Measurements from ENCODE around the gene CFC1.
"Not testable (repeated sequence)": the region's sequence is repeated elsewhere in the genome, so short reads cannot be mapped to it uniquely, and the experiment has no call there.

The CFC1 gene

DNA sequence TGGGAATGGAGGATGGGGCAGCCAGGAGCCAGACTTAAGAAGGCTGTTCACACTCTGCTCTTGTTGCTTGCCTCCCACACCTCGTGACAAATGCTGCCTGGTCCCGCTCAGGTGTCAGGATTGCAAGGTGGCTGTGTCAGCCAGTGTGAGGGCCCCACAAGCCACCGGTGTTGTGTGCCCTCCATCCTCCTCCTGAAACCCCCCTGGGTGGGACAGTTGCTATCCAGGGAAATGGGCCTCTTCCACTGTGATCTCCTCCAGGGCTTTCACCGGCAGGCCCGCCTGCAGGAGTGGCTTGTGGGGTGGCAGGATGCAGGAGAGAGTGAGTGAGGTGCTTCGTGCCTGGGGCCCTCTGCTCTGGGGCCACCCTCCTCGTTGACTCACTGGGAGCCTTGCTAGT lies 16.4 kb downstream of the CFC1 start:
- not testable (repeated sequence) for DNase-seq

DNA sequence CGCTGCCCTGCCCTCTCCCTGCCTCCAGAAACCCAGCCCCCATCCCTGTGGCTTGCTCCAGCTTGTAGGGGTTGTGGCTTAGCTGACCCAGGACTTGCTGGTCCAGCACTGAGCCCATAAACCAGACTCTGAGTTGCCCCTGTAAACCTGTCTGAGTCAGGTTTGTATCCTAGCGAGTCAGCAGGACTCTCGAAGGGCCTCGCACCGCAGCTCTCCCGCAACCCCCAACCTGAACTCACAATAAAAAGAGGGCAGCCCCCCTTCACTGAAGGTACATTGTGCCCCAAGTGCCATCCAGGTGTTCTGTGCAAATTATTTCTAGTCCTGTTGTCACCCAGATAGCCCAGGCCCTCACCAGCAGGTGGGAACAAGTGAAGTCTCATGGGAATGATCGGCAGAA lies 17.9 kb downstream of the CFC1 start:
- DNase-seq: not testable (repeated sequence)

DNA sequence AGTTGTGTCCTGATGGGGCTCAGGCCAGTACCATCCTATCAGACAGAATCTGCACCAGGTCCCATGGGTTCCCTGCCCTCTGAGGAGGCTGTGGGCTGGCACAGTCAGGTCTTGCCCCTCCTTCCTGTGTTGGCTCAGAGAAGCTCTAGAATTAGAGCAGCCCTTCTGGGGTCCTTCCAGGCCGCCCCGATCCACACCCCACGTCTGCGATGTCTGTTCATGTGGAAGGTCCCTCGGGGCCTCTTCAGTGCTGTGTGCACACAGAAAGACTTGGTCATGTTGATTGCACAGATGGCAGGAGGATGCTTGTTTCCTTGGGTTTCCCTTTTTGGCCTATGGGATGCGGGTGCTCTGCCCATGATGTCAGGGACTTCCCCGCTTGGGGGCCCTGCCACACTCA lies 20.3 kb downstream of the CFC1 start:
- not testable (repeated sequence) for DNase-seq

DNA sequence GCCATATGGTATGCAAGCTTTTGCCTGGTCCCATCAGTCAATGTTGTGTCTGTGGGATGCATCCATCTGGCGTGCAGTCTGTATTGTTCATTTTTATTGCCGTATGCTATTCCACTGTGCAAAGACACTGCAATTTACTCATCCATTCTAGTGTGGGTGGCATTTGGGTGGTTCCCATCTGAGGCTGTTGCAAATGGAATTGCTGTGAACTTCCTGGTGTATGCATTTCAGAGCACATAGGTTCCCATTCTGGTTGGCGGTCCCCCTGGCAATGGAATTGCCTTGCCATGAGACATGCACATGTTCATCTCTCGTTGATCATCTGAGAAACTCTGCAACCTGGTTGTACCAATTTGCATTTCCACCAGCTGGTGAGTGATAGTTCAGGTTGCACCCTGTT lies 21.8 kb downstream of the CFC1 start:
- not testable (repeated sequence) for DNase-seq

DNA sequence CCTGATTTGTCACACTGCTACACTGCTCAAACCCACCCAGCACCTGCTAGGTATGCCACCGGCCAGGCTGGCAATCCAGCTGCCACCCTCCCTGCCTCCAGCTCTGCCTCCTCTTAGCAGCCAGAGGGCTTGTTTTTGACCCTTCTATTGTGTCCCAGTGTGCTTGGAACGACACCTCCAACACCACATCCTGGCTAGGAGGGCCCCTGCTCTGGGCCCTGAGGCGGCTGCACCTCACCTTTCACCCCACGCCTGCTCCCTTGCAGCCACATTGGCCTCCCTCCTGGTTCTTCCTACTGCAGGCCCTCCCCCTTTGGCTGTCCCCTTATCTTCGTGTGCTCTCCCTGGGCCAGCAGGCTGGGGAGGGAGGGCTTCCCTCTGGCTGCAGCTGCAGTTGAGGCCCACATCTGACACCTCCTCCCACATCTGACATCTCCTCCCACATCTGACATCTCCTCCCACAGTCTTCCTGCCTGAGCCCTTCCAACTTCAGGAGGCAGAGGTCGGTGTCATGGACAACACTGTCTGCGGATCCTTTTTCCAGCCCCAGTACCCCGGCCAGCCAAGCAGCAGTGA lies 23.1 kb downstream of the CFC1 start:
- not testable (repeated sequence) for DNase-seq

DNA sequence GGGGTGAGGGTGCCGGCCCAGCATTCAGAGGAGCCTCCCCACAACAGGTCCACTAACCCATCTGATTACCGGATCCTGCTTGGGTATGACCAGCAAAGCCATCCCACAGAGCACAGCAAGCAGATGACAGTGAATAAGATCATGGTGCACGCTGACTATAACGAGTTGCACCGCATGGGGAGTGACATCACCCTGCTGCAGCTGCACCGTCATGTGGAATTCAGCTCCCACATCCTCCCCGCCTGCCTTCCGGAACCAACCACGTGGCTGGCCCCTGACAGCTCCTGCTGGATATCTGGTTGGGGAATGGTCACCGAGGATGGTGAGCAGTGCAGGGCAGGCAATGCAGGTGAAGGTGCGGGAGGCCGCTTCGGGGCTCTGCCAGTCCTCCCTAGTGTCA lies 25.1 kb downstream of the CFC1 start:
- DNase-seq: not testable (repeated sequence)

DNA sequence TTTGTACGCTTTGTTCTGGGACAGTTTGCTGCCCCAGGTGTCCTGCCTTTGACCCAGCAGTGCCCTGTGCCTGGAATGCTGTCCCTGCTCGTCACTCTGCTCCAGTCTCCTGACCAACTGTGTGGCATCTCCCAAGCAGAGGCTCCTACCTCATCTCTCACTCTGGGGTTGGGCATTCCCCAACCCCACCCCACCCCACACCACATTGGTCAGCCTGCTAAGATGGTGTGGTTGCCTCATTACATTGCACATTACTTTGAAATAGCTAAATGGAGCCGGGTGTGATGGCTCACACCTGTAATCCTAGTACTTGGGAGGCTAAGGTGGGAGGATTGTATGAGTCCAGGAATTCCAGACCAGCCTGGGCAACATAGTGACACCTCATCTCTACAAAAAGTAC lies 27.4 kb downstream of the CFC1 start:
- not testable (repeated sequence) for DNase-seq

DNA sequence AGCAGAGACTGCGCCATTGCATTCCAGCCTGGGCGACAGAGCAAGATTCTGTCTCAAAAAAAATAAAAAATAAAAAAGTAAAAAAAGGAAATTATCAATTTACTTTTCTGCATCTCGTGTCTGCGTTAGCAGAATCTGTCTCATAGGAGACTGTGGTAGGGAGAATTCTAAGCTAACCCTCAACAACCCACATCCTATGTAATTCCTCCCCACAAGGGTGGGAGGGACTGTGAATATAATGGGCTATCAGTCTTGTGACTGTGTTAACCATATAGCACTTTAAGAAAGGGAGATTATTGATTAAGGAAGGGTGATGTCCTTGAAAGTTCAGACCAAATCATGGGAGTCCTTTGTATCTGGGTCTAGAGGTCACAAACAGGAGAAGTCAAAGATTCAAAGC lies 33.2 kb downstream of the CFC1 start:
- DNase-seq: not testable (repeated sequence)

DNA sequence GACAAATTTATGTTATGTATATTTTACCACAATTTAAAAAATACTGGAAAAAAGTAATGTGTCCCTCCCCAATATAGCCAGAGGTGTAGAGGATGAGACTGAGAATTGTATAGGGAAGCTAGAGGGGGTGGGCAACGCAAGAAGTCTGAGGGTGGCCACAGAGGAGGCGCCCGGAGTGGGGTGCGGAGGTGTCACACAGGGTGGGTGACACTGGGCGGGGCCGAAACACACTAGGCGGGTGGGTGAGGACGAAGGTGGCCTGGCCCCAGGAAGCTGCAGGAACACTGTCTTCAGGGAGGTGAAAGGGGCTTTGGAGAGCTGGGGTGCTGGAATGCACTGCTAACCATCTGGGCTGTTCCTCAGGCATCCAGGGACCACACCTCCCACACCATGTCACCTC lies 42.9 kb downstream of the CFC1 start:
- DNase-seq: not testable (repeated sequence)

DNA sequence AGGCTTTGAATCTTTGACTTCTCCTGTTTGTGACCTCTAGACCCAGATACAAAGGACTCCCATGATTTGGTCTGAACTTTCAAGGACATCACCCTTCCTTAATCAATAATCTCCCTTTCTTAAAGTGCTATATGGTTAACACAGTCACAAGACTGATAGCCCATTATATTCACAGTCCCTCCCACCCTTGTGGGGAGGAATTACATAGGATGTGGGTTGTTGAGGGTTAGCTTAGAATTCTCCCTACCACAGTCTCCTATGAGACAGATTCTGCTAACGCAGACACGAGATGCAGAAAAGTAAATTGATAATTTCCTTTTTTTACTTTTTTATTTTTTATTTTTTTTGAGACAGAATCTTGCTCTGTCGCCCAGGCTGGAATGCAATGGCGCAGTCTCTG lies 45.2 kb downstream of the CFC1 start:
- not testable (repeated sequence) for DNase-seq

DNA sequence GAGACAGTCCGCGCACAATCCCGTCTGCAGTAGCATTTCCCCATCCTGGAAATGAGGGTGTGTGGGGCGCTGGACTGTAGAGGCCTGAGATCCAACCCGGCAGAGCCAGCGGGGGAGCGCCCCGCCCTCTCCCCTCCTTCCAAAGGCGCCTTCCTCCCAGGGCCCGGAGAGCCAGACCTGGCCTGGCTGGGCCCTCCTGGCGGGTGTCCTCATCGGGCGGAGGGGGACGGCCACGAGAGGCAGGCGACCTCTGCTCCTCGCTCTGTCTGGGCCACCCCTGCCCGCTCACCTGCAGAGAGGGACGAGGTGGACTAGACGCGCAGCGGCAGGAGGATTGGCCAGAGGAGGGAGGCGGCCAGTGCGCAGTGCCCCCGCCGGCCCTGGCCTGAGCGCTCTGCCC lies 49.9 kb downstream of the CFC1 start:
- not testable (repeated sequence) for DNase-seq

DNA sequence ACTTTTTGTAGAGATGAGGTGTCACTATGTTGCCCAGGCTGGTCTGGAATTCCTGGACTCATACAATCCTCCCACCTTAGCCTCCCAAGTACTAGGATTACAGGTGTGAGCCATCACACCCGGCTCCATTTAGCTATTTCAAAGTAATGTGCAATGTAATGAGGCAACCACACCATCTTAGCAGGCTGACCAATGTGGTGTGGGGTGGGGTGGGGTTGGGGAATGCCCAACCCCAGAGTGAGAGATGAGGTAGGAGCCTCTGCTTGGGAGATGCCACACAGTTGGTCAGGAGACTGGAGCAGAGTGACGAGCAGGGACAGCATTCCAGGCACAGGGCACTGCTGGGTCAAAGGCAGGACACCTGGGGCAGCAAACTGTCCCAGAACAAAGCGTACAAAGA lies 51.0 kb downstream of the CFC1 start:
- DNase-seq: not testable (repeated sequence)

DNA sequence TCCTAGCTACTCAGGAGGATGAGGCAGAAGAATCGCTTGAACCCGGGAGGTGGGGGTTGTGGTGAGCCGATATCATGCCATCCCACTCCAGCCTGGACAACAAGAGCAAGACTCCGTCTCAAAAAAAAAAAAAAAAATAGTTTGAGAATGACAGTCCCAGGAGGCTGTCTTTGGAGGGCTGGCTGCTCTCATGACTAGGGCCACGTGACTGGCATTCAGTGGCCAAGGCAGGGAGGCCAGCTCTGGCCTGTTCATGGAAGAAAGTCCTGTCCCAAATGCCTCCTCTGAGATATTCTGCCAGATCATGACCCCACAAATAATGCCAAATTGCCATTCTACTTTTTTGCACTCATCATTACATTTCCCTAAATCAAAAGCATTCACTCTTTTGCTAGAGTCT lies 54.4 kb downstream of the CFC1 start:
- DNase-seq: not testable (repeated sequence)

DNA sequence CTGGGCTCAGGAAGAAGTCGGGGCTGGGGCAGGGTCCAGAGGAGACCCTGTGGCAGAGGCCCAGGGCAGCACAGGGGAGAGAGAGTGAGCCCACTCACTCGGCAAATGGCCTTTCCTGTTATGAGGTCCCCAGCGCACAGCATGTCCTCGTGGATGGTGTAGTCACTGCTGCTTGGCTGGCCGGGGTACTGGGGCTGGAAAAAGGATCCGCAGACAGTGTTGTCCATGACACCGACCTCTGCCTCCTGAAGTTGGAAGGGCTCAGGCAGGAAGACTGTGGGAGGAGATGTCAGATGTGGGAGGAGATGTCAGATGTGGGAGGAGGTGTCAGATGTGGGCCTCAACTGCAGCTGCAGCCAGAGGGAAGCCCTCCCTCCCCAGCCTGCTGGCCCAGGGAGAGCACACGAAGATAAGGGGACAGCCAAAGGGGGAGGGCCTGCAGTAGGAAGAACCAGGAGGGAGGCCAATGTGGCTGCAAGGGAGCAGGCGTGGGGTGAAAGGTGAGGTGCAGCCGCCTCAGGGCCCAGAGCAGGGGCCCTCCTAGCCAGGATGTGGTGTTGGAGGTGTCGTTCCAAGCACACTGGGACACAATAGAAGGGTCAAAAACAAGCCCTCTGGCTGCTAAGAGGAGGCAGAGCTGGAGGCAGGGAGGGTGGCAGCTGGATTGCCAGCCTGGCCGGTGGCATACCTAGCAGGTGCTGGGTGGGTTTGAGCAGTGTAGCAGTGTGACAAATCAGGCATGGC lies 55.4 kb downstream of the CFC1 start:
- not testable (repeated sequence) for DNase-seq

DNA sequence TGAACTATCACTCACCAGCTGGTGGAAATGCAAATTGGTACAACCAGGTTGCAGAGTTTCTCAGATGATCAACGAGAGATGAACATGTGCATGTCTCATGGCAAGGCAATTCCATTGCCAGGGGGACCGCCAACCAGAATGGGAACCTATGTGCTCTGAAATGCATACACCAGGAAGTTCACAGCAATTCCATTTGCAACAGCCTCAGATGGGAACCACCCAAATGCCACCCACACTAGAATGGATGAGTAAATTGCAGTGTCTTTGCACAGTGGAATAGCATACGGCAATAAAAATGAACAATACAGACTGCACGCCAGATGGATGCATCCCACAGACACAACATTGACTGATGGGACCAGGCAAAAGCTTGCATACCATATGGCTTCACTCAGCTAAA lies 56.6 kb downstream of the CFC1 start:
- DNase-seq: not testable (repeated sequence)

Data from DMS79 (cell line).